Panc1 (cell line): ENCODE measurements around the gene SUZ12. TPM values are rescaled to one million over a fixed set of nuclear protein-coding genes. Genes with fewer than 3 reads are reported as not detected.
"Not testable (repeated sequence)": the region's sequence is repeated elsewhere in the genome, so short reads cannot be mapped to it uniquely, and the experiment has no call there.

ENCODE experiments used
- ATAC-seq: fragments of 200-7000 bp; cut with Tn5 transposase; 2 replicates; pipeline ENCODE4 v1.9.1; 2020; ENCODE audit warnings: mild to moderate bottlenecking, moderate library complexity
- BruUV-seq: library from RNA; stranded (reverse); fragments of 400-500 nt; replicated peaks from 2 replicates; lab custom pipeline; 2021; lab: Mats Ljungman, UMichigan
- CTCF ChIA-PET: fragments of 300-600 bp; sonication (Branson Sonifier 250); formaldehyde crosslinking; loops from one replicate; lab custom pipeline; 2022; ENCODE audit warnings: antibody characterized with exemption; lab: Charles Lee
- POLR2A ChIA-PET: fragments of 300-600 bp; sonication (Branson Sonifier 250); formaldehyde crosslinking; loops from one replicate; lab custom pipeline; 2022; ENCODE audit warnings: antibody characterized with exemption; lab: Charles Lee
- DNase-seq: peaks from one replicate; pipeline ENCODE4 v3.0.0-alpha.2; 2010; ENCODE audit warnings: low read depth, low spot score
- H3K27ac ChIP-seq: 2 replicates; pipeline ENCODE4 v1.5.1; 2011; ENCODE audit warnings: mild to moderate bottlenecking, low read length, inconsistent platforms
- H3K27me3 ChIP-seq: fragments of 200-500 bp; sonication (Bioruptor generic); 2 replicates; pipeline ENCODE4 v1.6.0; 2014; ENCODE audit warnings: low read length, inconsistent platforms; ENCODE audit not compliant: control insufficient read depth, insufficient read depth
- H3K36me3 ChIP-seq: fragments of 200-500 bp; sonication (Bioruptor generic); 2 replicates; pipeline ENCODE4 v1.5.1; 2014; ENCODE audit warnings: inconsistent platforms, mild to moderate bottlenecking, low read length, moderate library complexity; ENCODE audit not compliant: control insufficient read depth, insufficient read depth
- H3K4me1 ChIP-seq: 2 replicates; pipeline ENCODE4 v1.5.1; 2011; ENCODE audit warnings: inconsistent platforms, mild to moderate bottlenecking, low read length, moderate library complexity; ENCODE audit not compliant: control insufficient read depth, insufficient read depth
- H3K4me3 ChIP-seq, 2 experiments: 2 replicates each; pipeline ENCODE4 v1.5.1; 2011 to 2012; ENCODE audit warnings: low read depth in 2 of 2, low read length in 2 of 2, mild to moderate bottlenecking in 2 of 2, inconsistent platforms in 1 of 2, moderate library complexity in 1 of 2
- H3K9me3 ChIP-seq: fragments of 200-500 bp; sonication (Bioruptor generic); 2 replicates; pipeline ENCODE4 v1.5.1; 2014; ENCODE audit warnings: low read depth, mild to moderate bottlenecking, inconsistent platforms, low read length, moderate library complexity; ENCODE audit not compliant: control insufficient read depth, insufficient read depth
- CTCF ChIP-seq: fragments of 450-650 bp; IDR thresholded peaks from 2 replicates; pipeline ENCODE4 v1.5.1; 2017; ENCODE audit warnings: mild to moderate bottlenecking
- POLR2AphosphoS5 ChIP-seq: IDR thresholded peaks from 2 replicates; pipeline ENCODE4 v1.6.1; 2012; ENCODE audit warnings: mild to moderate bottlenecking, low read depth, low read length, moderate library complexity
- SIN3A ChIP-seq: IDR thresholded peaks from 2 replicates; pipeline ENCODE4 v1.6.1; 2012; ENCODE audit warnings: low read depth, mild to moderate bottlenecking, low read length, moderate library complexity, borderline replicate concordance; ENCODE audit not compliant: insufficient read depth
- TCF7L2 ChIP-seq: IDR thresholded peaks from 2 replicates; pipeline ENCODE4 v1.6.1; 2011; ENCODE audit warnings: mild to moderate bottlenecking, low read depth, low read length, inconsistent platforms
- in situ Hi-C: cut with HindIII; loops from 2 replicates; pipeline ENCODE4 v1.10.0; 2016; ENCODE audit warnings: low sequenced_read_pairs, low pct_unique_long_range_greater_than_20kb
- intact Hi-C: fragments of 100-400 bp; cut with micrococcal nuclease; formaldehyde crosslinking; loops from one replicate; pipeline ENCODE4 v1.10.0; 2022; ENCODE audit not compliant: unreplicated experiment
- total RNA-seq: library from RNA; stranded (reverse); gene quantifications from one replicate; pipeline ENCODE4 v1.2.1, GENCODE V29; 2021; ENCODE audit not compliant: unreplicated experiment
- TF ChIP-seq, protein P1 (sequence below), 2 experiments: IDR thresholded peaks; 2 replicates each; pipeline ENCODE4 v1.6.1; 2011 to 2012; ENCODE audit warnings: low read depth in 2 of 2, control low read depth in 1 of 2, low read length in 1 of 2, mild to moderate bottlenecking in 1 of 2, moderate library complexity in 1 of 2; ENCODE audit not compliant: insufficient read depth in 1 of 2

The SUZ12 gene
- total RNA-seq, 1 experiment from 2014 or later: 68.3 TPM

- Histone ChIP-seq H3K27ac (no peak overlapping the region), H3K4me3 (no peak overlapping the region), H3K4me1 (no peaks in the 10 kb centered on the region; the same call in 1 of the 2 replicates), H3K36me3 (no peaks in the 10 kb centered on the region; the same call in 1 of the 2 replicates), H3K9me3 (no peaks in the 10 kb centered on the region), H3K27me3 (no peaks in the 10 kb centered on the region)
- in situ Hi-C loops (no loop called here), intact Hi-C loops (no loop called here)
- BruUV-seq: no TSS peak
- no peak for ATAC-seq
- no peak for DNase-seq
- ChIA-PET POLR2A (interaction anchor here (0.6 kb wide), 1 partner anchor 14 kb away, joined by 21 read pairs; no protein-coding TSS in a partner anchor), CTCF (interaction anchor here (0.6 kb wide), 1 partner anchor 14 kb away, joined by 11 read pairs; no protein-coding TSS in a partner anchor)
- no peak for TF ChIP-seq TCF7L2
- TF ChIP-seq POLR2AphosphoS5: no peak
- TF ChIP-seq, protein P1, sequence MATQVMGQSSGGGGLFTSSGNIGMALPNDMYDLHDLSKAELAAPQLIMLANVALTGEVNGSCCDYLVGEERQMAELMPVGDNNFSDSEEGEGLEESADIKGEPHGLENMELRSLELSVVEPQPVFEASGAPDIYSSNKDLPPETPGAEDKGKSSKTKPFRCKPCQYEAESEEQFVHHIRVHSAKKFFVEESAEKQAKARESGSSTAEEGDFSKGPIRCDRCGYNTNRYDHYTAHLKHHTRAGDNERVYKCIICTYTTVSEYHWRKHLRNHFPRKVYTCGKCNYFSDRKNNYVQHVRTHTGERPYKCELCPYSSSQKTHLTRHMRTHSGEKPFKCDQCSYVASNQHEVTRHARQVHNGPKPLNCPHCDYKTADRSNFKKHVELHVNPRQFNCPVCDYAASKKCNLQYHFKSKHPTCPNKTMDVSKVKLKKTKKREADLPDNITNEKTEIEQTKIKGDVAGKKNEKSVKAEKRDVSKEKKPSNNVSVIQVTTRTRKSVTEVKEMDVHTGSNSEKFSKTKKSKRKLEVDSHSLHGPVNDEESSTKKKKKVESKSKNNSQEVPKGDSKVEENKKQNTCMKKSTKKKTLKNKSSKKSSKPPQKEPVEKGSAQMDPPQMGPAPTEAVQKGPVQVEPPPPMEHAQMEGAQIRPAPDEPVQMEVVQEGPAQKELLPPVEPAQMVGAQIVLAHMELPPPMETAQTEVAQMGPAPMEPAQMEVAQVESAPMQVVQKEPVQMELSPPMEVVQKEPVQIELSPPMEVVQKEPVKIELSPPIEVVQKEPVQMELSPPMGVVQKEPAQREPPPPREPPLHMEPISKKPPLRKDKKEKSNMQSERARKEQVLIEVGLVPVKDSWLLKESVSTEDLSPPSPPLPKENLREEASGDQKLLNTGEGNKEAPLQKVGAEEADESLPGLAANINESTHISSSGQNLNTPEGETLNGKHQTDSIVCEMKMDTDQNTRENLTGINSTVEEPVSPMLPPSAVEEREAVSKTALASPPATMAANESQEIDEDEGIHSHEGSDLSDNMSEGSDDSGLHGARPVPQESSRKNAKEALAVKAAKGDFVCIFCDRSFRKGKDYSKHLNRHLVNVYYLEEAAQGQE (IDR thresholded peaks at IDR 0.05; ENCODE audit: insufficient read depth in 1 of 2, low read depth in 2 of 2, low read length in 1 of 2): no peak
- no peak for TF ChIP-seq CTCF
- no peak for TF ChIP-seq SIN3A
Observed at GRCh38 chr17:31935512-31935911, 1.3 kb upstream of the SUZ12 start.

- intact Hi-C loops, H3K36me3 ChIP-seq, DNase-seq, CTCF ChIA-PET, in situ Hi-C loops, H3K4me1 ChIP-seq, POLR2A ChIA-PET, H3K9me3 ChIP-seq, H3K27me3 ChIP-seq, ATAC-seq: not testable (repeated sequence)
- BruUV-seq: TSS peak; percentile 66
- Histone ChIP-seq H3K27ac (peak overlapping the region; percentile 70), H3K4me3 (peak overlapping the region; percentile 58 to 66)
Observed at GRCh38 chr17:31937926-31938641, 1.3 kb downstream of the SUZ12 start.

- H3K27me3 ChIP-seq, in situ Hi-C loops, H3K4me3 ChIP-seq, CTCF ChIA-PET, H3K9me3 ChIP-seq, ATAC-seq, H3K4me1 ChIP-seq, BruUV-seq, DNase-seq, H3K27ac ChIP-seq, intact Hi-C loops: not testable (repeated sequence)
- POLR2A ChIA-PET: interaction anchor here (0.7 kb wide), 1 partner anchor 55 kb away, joined by 4 read pairs; no protein-coding TSS in a partner anchor
- peaks cover 14% of the 10 kb centered on the region for H3K36me3 ChIP-seq
Observed at GRCh38 chr17:31941916-31942315, 5.1 kb downstream of the SUZ12 start.

GRCh38 chr17:31942396-31942795, 5.6 kb downstream of the SUZ12 start:
- BruUV-seq, ATAC-seq, POLR2A ChIA-PET, H3K4me1 ChIP-seq, CTCF ChIA-PET, H3K27ac ChIP-seq, intact Hi-C loops, in situ Hi-C loops, H3K27me3 ChIP-seq, H3K4me3 ChIP-seq, H3K9me3 ChIP-seq, DNase-seq: not testable (repeated sequence)
- H3K36me3 ChIP-seq: peaks cover 17% of the 10 kb centered on the region

- H3K27ac ChIP-seq, CTCF ChIA-PET, ATAC-seq, in situ Hi-C loops, intact Hi-C loops, BruUV-seq, H3K9me3 ChIP-seq, H3K4me3 ChIP-seq, H3K27me3 ChIP-seq, DNase-seq, POLR2A ChIA-PET, H3K4me1 ChIP-seq, H3K36me3 ChIP-seq: not testable (repeated sequence)
Observed at GRCh38 chr17:31951953-31952352, 15.1 kb downstream of the SUZ12 start.
